HG03354 (cell line): ENCODE results near the gene IQCM.
"Not testable (repeated sequence)": the region's sequence is repeated elsewhere in the genome, so short reads cannot be mapped to it uniquely, and the experiment has no call there.

ENCODE experiments used
- ATAC-seq: cut with Tn5 transposase; IDR thresholded peaks from one replicate; pipeline ENCODE4 v1.9.1; 2021; ENCODE audit warnings: mild to moderate bottlenecking; ENCODE audit not compliant: unreplicated experiment, poor library complexity, severe bottlenecking

Gene IQCM

GRCh38 chr4:149347139-149347538 is 468.5 kb downstream of the IQCM start:
- no peak for ATAC-seq

DNA sequence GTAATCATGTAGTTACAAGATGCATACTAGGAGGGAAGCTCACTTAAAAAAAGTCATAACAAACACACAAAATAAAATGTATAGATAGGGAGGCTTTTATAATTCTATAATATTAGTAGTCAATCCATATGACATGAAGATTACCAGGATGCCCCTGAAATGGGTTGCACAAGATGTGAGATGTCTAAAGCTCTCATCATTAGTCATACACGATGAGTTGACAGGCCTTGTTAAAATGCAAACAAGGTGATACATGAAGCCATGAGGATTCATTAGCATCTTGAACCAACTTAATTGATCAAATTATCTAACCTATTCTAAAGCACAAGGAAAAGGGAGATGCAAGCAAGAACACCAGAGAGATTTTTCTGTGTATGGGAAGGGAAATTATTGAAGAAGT is 470.2 kb downstream of the IQCM start:
- ATAC-seq, result no peak

DNA sequence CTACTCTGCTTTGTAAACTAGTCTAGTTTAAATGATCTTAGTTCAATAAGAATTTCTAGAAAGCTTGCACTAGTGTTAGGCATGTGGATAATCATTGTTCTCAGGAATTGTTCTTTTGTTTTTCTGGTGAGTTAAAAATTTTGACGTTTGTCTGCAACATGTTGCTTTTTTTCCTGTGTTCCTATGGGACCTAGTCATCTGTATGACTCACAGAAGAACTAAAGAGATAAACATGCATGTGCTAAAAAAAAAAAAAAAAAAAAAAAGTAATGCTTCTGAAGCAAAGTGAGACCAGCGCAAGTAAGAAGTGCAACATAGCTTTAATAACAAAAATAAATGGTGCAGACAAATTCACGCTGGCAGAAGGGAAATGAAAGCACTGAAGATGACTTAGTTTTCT is 471.2 kb downstream of the IQCM start:
- ATAC-seq, result no peak

DNA sequence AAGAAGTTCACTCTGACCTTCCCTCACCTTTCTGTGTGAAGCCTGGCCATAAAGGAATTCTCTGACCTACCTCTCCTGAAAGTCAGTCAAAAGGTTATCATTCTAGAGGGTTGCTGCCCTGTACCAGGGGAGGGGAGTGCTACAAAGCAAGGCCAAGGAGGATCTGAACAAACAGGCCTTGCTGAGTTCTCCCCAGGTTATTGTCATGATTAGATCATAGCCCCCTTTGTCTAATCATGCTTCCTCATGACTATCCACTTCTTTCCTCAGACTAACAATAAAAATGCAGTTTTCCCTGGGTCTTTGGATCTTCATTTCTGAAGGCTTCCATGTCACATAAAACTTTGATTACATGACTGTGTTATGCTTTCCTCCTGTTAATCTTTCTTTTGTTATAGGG is 472.0 kb downstream of the IQCM start:
- ATAC-seq, result no peak

DNA sequence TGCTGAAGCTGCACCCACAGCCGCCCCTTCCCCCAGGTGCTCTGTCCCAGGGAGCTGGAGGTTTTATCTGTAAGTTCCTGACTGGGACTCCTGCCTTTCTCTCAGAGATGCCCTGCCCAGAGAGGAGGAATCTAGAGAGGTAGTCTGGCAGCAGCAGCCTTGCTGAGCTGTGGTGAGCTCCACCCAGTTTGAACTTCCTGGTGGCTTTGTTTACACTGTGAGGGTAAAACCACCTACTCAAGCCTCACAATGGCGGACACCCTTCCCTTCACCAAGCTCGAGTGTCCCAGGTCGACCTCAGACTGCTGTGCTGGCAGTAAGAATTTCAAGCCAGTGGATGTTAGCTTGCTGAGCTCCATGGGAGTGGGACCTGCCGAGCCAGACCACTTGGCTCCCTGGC is 474.5 kb downstream of the IQCM start:
- not testable (repeated sequence) for ATAC-seq

GRCh38 chr4:149328161-149328560 is 487.5 kb downstream of the IQCM start:
- ATAC-seq, result no peak

DNA sequence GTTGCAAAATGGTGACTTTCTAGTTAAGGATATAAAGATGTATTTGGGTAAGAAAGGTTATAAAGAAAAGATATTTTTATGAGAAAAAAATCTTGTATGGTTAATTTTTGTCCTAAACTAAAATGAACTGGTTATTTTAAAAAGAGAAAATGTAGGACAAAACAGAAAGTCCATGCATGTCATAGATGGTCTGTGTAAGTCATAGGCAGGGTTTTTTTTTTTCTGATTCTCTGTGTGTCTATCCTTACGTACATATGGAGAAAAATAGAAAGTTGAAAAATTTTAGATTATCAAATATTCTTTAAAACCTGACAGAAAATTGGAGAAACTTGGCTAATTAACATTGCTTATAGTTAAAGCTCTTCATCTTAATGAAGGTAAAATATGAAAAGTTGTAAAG is 493.4 kb downstream of the IQCM start:
- no peak for ATAC-seq

DNA sequence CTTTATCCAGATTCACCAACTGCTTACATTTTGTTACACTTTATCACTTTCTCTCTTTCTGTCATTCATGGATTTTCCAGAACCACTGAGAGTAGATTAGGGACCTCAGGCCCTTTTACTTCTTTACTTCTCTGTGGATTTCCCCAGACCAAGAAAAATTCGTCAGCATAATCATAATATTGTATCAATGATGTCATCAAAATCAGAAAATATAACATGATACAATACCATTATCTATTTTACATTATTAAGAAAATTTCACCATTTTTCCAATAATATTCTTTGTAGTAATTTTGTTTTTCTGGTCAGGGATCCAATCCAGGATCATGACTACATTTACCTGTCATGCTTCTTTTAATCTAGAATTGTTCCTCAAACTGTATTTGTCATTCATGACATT is 494.2 kb downstream of the IQCM start:
- no peak for ATAC-seq

DNA sequence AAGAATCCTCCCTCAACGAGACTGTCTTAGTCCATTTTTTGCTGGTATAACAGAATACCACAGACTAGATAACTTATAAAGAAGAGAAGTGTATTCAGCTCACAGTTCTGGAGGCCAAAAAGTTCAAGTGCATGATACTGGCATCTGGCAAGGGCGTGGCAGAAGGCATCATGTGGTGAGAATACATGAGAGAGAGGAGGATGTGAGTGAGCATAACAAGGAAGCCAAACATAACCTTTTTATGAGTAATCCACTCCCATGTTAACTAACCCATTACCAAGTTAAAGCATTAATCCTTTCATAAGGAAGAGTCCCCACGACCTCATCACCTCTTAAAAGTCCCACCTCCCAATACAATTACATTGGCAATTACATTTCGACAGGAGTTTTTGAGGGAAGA is 504.6 kb downstream of the IQCM start:
- no peak for ATAC-seq

DNA sequence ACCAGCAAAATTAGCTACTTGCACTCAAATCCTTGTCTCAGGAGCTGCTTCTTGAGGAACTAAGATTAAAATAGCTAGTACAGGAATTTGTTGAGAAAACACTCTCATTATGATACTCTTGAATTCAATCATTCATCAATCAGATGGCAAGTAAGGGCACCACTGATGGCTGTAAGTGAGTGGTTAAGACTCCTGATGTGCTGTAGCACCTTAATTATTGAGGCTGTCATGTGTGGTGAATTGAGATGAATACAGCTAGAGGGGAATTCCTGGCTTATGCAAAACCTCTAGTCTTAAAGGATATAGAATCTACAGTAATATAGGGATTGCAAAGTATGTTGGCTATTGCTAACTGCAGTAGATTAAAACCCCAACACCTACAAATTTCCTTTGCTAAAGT is 509.1 kb downstream of the IQCM start:
- no peak for ATAC-seq
